Panc1 (cell line): ENCODE results near the gene RPS6KA6. TPM values are rescaled to one million over a fixed set of nuclear protein-coding genes. Genes with fewer than 3 reads are reported as not detected.

ENCODE experiments used
- ATAC-seq: fragments of 200-7000 bp; cut with Tn5 transposase; 2 replicates; pipeline ENCODE4 v1.9.1; 2020; ENCODE audit warnings: mild to moderate bottlenecking, moderate library complexity
- BruUV-seq: library from RNA; stranded (reverse); fragments of 400-500 nt; replicated peaks from 2 replicates; lab custom pipeline; 2021; lab: Mats Ljungman, UMichigan
- CTCF ChIA-PET: fragments of 300-600 bp; sonication (Branson Sonifier 250); formaldehyde crosslinking; loops from one replicate; lab custom pipeline; 2022; ENCODE audit warnings: antibody characterized with exemption; lab: Charles Lee
- POLR2A ChIA-PET: fragments of 300-600 bp; sonication (Branson Sonifier 250); formaldehyde crosslinking; loops from one replicate; lab custom pipeline; 2022; ENCODE audit warnings: antibody characterized with exemption; lab: Charles Lee
- DNase-seq: peaks from one replicate; pipeline ENCODE4 v3.0.0-alpha.2; 2010; ENCODE audit warnings: low read depth, low spot score
- H3K27ac ChIP-seq: 2 replicates; pipeline ENCODE4 v1.5.1; 2011; ENCODE audit warnings: mild to moderate bottlenecking, low read length, inconsistent platforms
- H3K27me3 ChIP-seq: fragments of 200-500 bp; sonication (Bioruptor generic); 2 replicates; pipeline ENCODE4 v1.6.0; 2014; ENCODE audit warnings: low read length, inconsistent platforms; ENCODE audit not compliant: control insufficient read depth, insufficient read depth
- H3K36me3 ChIP-seq: fragments of 200-500 bp; sonication (Bioruptor generic); 2 replicates; pipeline ENCODE4 v1.5.1; 2014; ENCODE audit warnings: inconsistent platforms, mild to moderate bottlenecking, low read length, moderate library complexity; ENCODE audit not compliant: control insufficient read depth, insufficient read depth
- H3K4me1 ChIP-seq: 2 replicates; pipeline ENCODE4 v1.5.1; 2011; ENCODE audit warnings: inconsistent platforms, mild to moderate bottlenecking, low read length, moderate library complexity; ENCODE audit not compliant: control insufficient read depth, insufficient read depth
- H3K4me3 ChIP-seq, 2 experiments: 2 replicates each; pipeline ENCODE4 v1.5.1; 2011 to 2012; ENCODE audit warnings: low read depth in 2 of 2, low read length in 2 of 2, mild to moderate bottlenecking in 2 of 2, inconsistent platforms in 1 of 2, moderate library complexity in 1 of 2
- H3K9me3 ChIP-seq: fragments of 200-500 bp; sonication (Bioruptor generic); 2 replicates; pipeline ENCODE4 v1.5.1; 2014; ENCODE audit warnings: low read depth, mild to moderate bottlenecking, inconsistent platforms, low read length, moderate library complexity; ENCODE audit not compliant: control insufficient read depth, insufficient read depth
- POLR2AphosphoS5 ChIP-seq: IDR thresholded peaks from 2 replicates; pipeline ENCODE4 v1.6.1; 2012; ENCODE audit warnings: mild to moderate bottlenecking, low read depth, low read length, moderate library complexity
- SIN3A ChIP-seq: IDR thresholded peaks from 2 replicates; pipeline ENCODE4 v1.6.1; 2012; ENCODE audit warnings: low read depth, mild to moderate bottlenecking, low read length, moderate library complexity, borderline replicate concordance; ENCODE audit not compliant: insufficient read depth
- TCF7L2 ChIP-seq: IDR thresholded peaks from 2 replicates; pipeline ENCODE4 v1.6.1; 2011; ENCODE audit warnings: mild to moderate bottlenecking, low read depth, low read length, inconsistent platforms
- in situ Hi-C: cut with HindIII; loops from 2 replicates; pipeline ENCODE4 v1.10.0; 2016; ENCODE audit warnings: low sequenced_read_pairs, low pct_unique_long_range_greater_than_20kb
- intact Hi-C: fragments of 100-400 bp; cut with micrococcal nuclease; formaldehyde crosslinking; loops from one replicate; pipeline ENCODE4 v1.10.0; 2022; ENCODE audit not compliant: unreplicated experiment
- total RNA-seq: library from RNA; stranded (reverse); gene quantifications from one replicate; pipeline ENCODE4 v1.2.1, GENCODE V29; 2021; ENCODE audit not compliant: unreplicated experiment
- TF ChIP-seq, protein P1 (sequence below), 2 experiments: IDR thresholded peaks; 2 replicates each; pipeline ENCODE4 v1.6.1; 2011 to 2012; ENCODE audit warnings: low read depth in 2 of 2, control low read depth in 1 of 2, low read length in 1 of 2, mild to moderate bottlenecking in 1 of 2, moderate library complexity in 1 of 2; ENCODE audit not compliant: insufficient read depth in 1 of 2
- TF ChIP-seq, protein P2 (sequence below): fragments of 450-650 bp; IDR thresholded peaks from 2 replicates; pipeline ENCODE4 v1.5.1; 2017; ENCODE audit warnings: mild to moderate bottlenecking

Gene RPS6KA6
- total RNA-seq, 1 experiment from 2014 or later, result 0.05 TPM

DNA sequence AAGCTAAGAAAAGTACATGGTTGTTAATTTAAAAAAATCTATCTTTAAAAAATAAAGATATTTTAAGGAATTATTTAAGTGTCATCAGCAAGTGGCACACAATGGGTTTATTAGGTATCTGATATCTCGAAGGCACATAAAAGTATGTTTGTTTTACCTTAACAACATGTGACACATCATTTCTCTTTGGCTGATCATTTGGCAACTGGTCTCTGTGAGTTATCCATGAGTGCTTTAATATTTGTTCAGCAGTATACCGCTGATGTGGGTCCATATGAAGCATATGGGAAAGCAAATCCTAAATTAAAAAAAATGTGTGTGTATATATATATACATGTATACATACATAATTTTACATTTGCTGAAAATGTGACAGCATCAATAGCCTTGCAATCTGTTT, 123.2 kb downstream of the RPS6KA6 start:
- H3K27me3 ChIP-seq, result no peaks in the 10 kb centered on the region
- no peak for DNase-seq
- in situ Hi-C loops (no loop called here), intact Hi-C loops (no loop called here)
- H3K27ac ChIP-seq, result no peak overlapping the region
- no peaks in the 10 kb centered on the region for H3K9me3 ChIP-seq
- ChIA-PET POLR2A (no interaction called here), CTCF (no interaction called here)
- H3K4me1 ChIP-seq, result no peaks in the 10 kb centered on the region
- no TSS peak for BruUV-seq
- ATAC-seq, result no peak
- H3K4me3 ChIP-seq, result no peak overlapping the region
- TF ChIP-seq SIN3A, result no peak
- TF ChIP-seq, protein P1, sequence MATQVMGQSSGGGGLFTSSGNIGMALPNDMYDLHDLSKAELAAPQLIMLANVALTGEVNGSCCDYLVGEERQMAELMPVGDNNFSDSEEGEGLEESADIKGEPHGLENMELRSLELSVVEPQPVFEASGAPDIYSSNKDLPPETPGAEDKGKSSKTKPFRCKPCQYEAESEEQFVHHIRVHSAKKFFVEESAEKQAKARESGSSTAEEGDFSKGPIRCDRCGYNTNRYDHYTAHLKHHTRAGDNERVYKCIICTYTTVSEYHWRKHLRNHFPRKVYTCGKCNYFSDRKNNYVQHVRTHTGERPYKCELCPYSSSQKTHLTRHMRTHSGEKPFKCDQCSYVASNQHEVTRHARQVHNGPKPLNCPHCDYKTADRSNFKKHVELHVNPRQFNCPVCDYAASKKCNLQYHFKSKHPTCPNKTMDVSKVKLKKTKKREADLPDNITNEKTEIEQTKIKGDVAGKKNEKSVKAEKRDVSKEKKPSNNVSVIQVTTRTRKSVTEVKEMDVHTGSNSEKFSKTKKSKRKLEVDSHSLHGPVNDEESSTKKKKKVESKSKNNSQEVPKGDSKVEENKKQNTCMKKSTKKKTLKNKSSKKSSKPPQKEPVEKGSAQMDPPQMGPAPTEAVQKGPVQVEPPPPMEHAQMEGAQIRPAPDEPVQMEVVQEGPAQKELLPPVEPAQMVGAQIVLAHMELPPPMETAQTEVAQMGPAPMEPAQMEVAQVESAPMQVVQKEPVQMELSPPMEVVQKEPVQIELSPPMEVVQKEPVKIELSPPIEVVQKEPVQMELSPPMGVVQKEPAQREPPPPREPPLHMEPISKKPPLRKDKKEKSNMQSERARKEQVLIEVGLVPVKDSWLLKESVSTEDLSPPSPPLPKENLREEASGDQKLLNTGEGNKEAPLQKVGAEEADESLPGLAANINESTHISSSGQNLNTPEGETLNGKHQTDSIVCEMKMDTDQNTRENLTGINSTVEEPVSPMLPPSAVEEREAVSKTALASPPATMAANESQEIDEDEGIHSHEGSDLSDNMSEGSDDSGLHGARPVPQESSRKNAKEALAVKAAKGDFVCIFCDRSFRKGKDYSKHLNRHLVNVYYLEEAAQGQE (IDR thresholded peaks at IDR 0.05; ENCODE audit: insufficient read depth in 1 of 2, low read depth in 2 of 2, low read length in 1 of 2), result no peak
- TF ChIP-seq POLR2AphosphoS5, result no peak
- TF ChIP-seq, protein P2, sequence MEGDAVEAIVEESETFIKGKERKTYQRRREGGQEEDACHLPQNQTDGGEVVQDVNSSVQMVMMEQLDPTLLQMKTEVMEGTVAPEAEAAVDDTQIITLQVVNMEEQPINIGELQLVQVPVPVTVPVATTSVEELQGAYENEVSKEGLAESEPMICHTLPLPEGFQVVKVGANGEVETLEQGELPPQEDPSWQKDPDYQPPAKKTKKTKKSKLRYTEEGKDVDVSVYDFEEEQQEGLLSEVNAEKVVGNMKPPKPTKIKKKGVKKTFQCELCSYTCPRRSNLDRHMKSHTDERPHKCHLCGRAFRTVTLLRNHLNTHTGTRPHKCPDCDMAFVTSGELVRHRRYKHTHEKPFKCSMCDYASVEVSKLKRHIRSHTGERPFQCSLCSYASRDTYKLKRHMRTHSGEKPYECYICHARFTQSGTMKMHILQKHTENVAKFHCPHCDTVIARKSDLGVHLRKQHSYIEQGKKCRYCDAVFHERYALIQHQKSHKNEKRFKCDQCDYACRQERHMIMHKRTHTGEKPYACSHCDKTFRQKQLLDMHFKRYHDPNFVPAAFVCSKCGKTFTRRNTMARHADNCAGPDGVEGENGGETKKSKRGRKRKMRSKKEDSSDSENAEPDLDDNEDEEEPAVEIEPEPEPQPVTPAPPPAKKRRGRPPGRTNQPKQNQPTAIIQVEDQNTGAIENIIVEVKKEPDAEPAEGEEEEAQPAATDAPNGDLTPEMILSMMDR, result no peak
- no peak for TF ChIP-seq TCF7L2
- no peaks in the 10 kb centered on the region for H3K36me3 ChIP-seq

DNA sequence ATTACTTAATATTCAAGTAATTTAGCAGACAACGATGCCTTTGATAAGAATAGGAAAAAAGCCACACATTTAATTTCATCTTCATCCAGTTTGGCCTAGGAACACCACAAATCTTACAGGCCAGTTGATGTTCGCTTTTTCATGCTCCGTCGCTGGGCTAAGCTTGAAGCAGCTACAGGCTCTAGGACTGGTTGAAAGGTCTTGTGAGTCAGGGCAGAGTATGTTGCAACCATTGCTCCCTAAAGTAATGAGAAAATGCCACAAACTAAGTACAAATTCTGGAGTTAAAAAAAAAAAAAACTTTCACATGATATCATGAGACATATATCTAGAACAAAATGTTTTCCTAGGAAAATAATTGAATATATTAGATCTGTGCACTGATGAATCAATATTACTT, 123.8 kb downstream of the RPS6KA6 start:
- Histone ChIP-seq H3K36me3 (no peaks in the 10 kb centered on the region), H3K4me3 (no peak overlapping the region), H3K27ac (no peak overlapping the region), H3K27me3 (no peaks in the 10 kb centered on the region), H3K9me3 (no peaks in the 10 kb centered on the region), H3K4me1 (no peaks in the 10 kb centered on the region)
- in situ Hi-C loops (no loop called here), intact Hi-C loops (no loop called here)
- TF ChIP-seq TCF7L2 (no peak), POLR2AphosphoS5 (no peak), SIN3A (no peak)
- TF ChIP-seq, protein P1 (IDR thresholded peaks at IDR 0.05; ENCODE audit: insufficient read depth in 1 of 2, low read depth in 2 of 2, low read length in 1 of 2), result no peak
- TF ChIP-seq, protein P2, result no peak
- ATAC-seq, result no peak
- no peak for DNase-seq
- ChIA-PET CTCF (no interaction called here), POLR2A (no interaction called here)
- no TSS peak for BruUV-seq
